Stimulated activated CD8-positive, alpha-beta memory T cell treated with anti-CD3 and anti-CD28 coated beads, Interleukin-7, amount 100 ng/mL, for 24 hours (primary cell): Measurements from ENCODE around the gene GALNT18.

ENCODE experiments used
- DNase-seq: peaks from one replicate; pipeline ENCODE4 v3.0.0-alpha.2; 2020; ENCODE audit warnings: low read depth

Gene GALNT18

GRCh38 chr11:11349106-11349825, 272.5 kb downstream of the GALNT18 start:
- DNase-seq = no peak

- DNase-seq = no peak
These were observed 273.5 kb downstream of the GALNT18 start for GRCh38 chr11:11348303-11348702.

GRCh38 chr11:11347592-11347991, 274.2 kb downstream of the GALNT18 start:
- DNase-seq = no peak

GRCh38 chr11:11346303-11346702, 275.5 kb downstream of the GALNT18 start:
- DNase-seq = no peak

- DNase-seq = no peak
These were observed 276.7 kb downstream of the GALNT18 start for GRCh38 chr11:11345099-11345498.

- no peak for DNase-seq
These were observed 277.8 kb downstream of the GALNT18 start for GRCh38 chr11:11344045-11344444.

- no peak for DNase-seq
These were observed 283.5 kb downstream of the GALNT18 start for GRCh38 chr11:11338304-11338703.

- no peak for DNase-seq
These were observed 285.1 kb downstream of the GALNT18 start for GRCh38 chr11:11336664-11337063.

- DNase-seq = no peak
These were observed 286.8 kb downstream of the GALNT18 start for GRCh38 chr11:11335043-11335442.

- DNase-seq = no peak
These were observed 287.2 kb downstream of the GALNT18 start for GRCh38 chr11:11334607-11335006.

- DNase-seq = no peak
These were observed 289.6 kb downstream of the GALNT18 start for GRCh38 chr11:11332141-11332710.

- no peak for DNase-seq
These were observed 292.6 kb downstream of the GALNT18 start for GRCh38 chr11:11329062-11329806.

GRCh38 chr11:11324090-11324489, 297.7 kb downstream of the GALNT18 start:
- DNase-seq = no peak

GRCh38 chr11:11322101-11322500, 299.7 kb downstream of the GALNT18 start:
- no peak for DNase-seq

- DNase-seq = no peak
These were observed 301.0 kb downstream of the GALNT18 start for GRCh38 chr11:11320825-11321224.

GRCh38 chr11:11318961-11319360, 302.8 kb downstream of the GALNT18 start:
- DNase-seq = no peak

- no peak for DNase-seq
These were observed 303.3 kb downstream of the GALNT18 start for GRCh38 chr11:11318461-11318860.

GRCh38 chr11:11316651-11317230, 305.1 kb downstream of the GALNT18 start:
- no peak for DNase-seq

GRCh38 chr11:11313902-11314692, 307.7 kb downstream of the GALNT18 start:
- no peak for DNase-seq

GRCh38 chr11:11313426-11313825, 308.4 kb downstream of the GALNT18 start:
- DNase-seq = no peak

- DNase-seq = no peak
These were observed 309.1 kb downstream of the GALNT18 start for GRCh38 chr11:11312738-11313137.

- no peak for DNase-seq
These were observed 310.6 kb downstream of the GALNT18 start for GRCh38 chr11:11311169-11311568.
